Neural cell (in vitro differentiated cells): ENCODE results near the gene PTGIS. TPM values are rescaled to one million over a fixed set of nuclear protein-coding genes. Genes with fewer than 3 reads are reported as not detected.
A peak's percentile ranks its signal among the peaks of the same experiment; 100 is the strongest.

Experiments
- H2AFZ ChIP-seq: fragments of 200-600, 300-800 bp; sonication (generic), shearing (Covaris generic); 2 replicates; pipeline ENCODE4 v1.6.0; 2014; ENCODE audit warnings: low read depth, mild to moderate bottlenecking, antibody characterized with exemption, low read length, moderate library complexity
- H3F3A ChIP-seq: fragments of 200-600 bp; shearing (Covaris generic); 2 replicates; pipeline ENCODE4 v1.6.1; 2016; ENCODE audit warnings: mild to moderate bottlenecking, moderate library complexity, mixed read lengths, antibody characterized with exemption, low read length; ENCODE audit not compliant: insufficient read depth, poor library complexity, severe bottlenecking
- H3K27ac ChIP-seq: fragments of 200-600, 300-800 bp; sonication (generic), shearing (Covaris generic); 2 replicates; pipeline ENCODE4 v1.5.1; 2014; ENCODE audit warnings: mild to moderate bottlenecking, low read length, moderate library complexity
- H3K27me3 ChIP-seq: fragments of 300-800, 200-600 bp; sonication (generic), shearing (Covaris generic); 2 replicates; pipeline ENCODE4 v1.6.0; 2014; ENCODE audit warnings: mild to moderate bottlenecking, low read depth, low read length, moderate library complexity; ENCODE audit not compliant: insufficient read depth
- H3K36me3 ChIP-seq: fragments of 300-800, 200-600 bp; sonication (generic), shearing (Covaris generic); 2 replicates; pipeline ENCODE4 v1.5.1; 2014; ENCODE audit warnings: mild to moderate bottlenecking, antibody characterized with exemption, low read length, moderate library complexity; ENCODE audit not compliant: insufficient read depth
- H3K4me2 ChIP-seq: fragments of 300-800, 200-600 bp; sonication (generic), shearing (Covaris generic); 2 replicates; pipeline ENCODE4 v1.6.0; 2014; ENCODE audit warnings: mild to moderate bottlenecking, low read length
- H3K4me3 ChIP-seq: fragments of 300-800, 200-600 bp; sonication (generic), shearing (Covaris generic); 2 replicates; pipeline ENCODE4 v1.5.1; 2014; ENCODE audit warnings: mild to moderate bottlenecking, low read length, moderate library complexity
- H3K79me2 ChIP-seq: fragments of 200-600 bp; shearing (Covaris generic); replicated peaks from 2 replicates; pipeline ENCODE4 v1.6.0; 2014; ENCODE audit warnings: mild to moderate bottlenecking, low read length, moderate library complexity; ENCODE audit not compliant: insufficient read depth
- H3K9ac ChIP-seq: fragments of 300-800, 200-600 bp; sonication (generic), shearing (Covaris generic); 2 replicates; pipeline ENCODE4 v1.6.1; 2016; ENCODE audit warnings: mild to moderate bottlenecking, low read length, mixed read lengths
- H3K9me2 ChIP-seq: fragments of 200-600 bp; shearing (Covaris generic); 2 replicates; pipeline ENCODE4 v1.6.1; 2016; ENCODE audit warnings: mild to moderate bottlenecking, low read length, mixed read lengths; ENCODE audit not compliant: insufficient read depth
- H3K9me3 ChIP-seq: fragments of 200-600, 300-800 bp; sonication (generic), shearing (Covaris generic); 2 replicates; pipeline ENCODE4 v1.6.1; 2016; ENCODE audit warnings: mild to moderate bottlenecking, mixed run types, low read length, moderate library complexity, mixed read lengths
- H4K20me1 ChIP-seq: fragments of 200-600 bp; shearing (Covaris generic); 2 replicates; pipeline ENCODE4 v1.6.1; 2016; ENCODE audit warnings: mild to moderate bottlenecking, mixed run types; ENCODE audit not compliant: insufficient read depth
- MXI1 ChIP-seq: fragments of 450-650 bp; conservative IDR thresholded peaks from 2 replicates; pipeline ENCODE4 v1.6.1; 2014; ENCODE audit warnings: antibody characterized with exemption, mild to moderate bottlenecking; ENCODE audit not compliant: poor library complexity, severe bottlenecking
- RAD21 ChIP-seq: fragments of 450-650 bp; conservative IDR thresholded peaks from 2 replicates; pipeline ENCODE4 v1.6.1; 2014; ENCODE audit warnings: antibody characterized with exemption, mild to moderate bottlenecking, moderate library complexity
- SMC3 ChIP-seq: fragments of 450-650 bp; conservative IDR thresholded peaks from 2 replicates; pipeline ENCODE4 v1.6.1; 2014; ENCODE audit warnings: antibody characterized with exemption, mild to moderate bottlenecking, moderate library complexity; ENCODE audit not compliant: poor library complexity
- TAF1 ChIP-seq: IDR thresholded peaks from 2 replicates; pipeline ENCODE4 v1.6.1; 2012; ENCODE audit warnings: low read depth
- polyA plus RNA-seq: library from polyadenylated mRNA; depleted of rRNA; stranded (reverse); fragments of >200 nt; gene quantifications from 2 replicates; pipeline ENCODE4 v1.2.3, GENCODE V29; 2014
- TF ChIP-seq, protein P1 (sequence below): fragments of 450-650 bp; IDR thresholded peaks from 2 replicates; pipeline ENCODE4 v1.5.1; 2014; ENCODE audit warnings: antibody characterized with exemption, mild to moderate bottlenecking, moderate library complexity; ENCODE audit not compliant: poor library complexity, severe bottlenecking
- TF ChIP-seq, protein P2 (sequence below): IDR thresholded peaks from 2 replicates; pipeline ENCODE4 v1.6.1; 2012; ENCODE audit warnings: borderline replicate concordance

The PTGIS gene
- polyA plus RNA-seq, 1 donor from 2014 or later = 3.2 TPM

DNA sequence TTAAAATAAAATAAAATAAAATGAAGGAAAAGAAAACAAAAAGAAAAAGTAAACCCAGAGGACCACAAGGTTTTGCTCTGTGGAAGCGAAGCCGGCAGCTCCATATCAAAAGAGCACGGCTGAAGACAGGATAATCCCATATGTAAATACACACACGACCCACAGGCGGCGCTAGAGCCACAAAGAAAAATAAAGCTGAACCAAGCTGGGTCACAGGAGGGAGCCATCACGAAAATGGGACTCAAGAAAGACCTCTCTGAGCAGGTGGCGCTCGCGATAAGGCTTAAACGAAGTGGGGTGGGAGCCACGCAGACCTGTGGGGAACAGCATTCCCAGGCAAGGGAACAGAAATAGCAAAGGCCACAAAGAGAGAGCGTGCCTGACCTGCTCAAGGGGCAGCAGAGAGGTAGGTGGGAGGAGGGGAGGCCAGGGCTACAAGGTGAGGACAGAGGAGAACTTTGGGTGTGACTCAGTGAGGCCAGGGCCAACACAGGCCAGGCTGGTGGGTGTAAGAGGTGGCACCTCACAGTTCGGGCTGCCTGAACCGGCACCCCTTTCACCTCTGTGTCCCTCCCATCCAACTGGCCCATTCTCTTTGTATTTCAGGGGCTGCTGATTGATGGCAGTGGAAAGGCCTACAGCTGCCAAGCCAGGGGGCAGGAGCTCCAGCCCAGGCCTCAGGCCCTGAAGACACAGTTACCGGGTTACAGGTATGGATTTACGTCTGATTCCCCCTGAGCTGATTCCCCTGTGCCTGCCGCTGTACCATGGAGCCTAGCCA lies 26.0 kb downstream of the PTGIS start:
- TF ChIP-seq, protein P1, sequence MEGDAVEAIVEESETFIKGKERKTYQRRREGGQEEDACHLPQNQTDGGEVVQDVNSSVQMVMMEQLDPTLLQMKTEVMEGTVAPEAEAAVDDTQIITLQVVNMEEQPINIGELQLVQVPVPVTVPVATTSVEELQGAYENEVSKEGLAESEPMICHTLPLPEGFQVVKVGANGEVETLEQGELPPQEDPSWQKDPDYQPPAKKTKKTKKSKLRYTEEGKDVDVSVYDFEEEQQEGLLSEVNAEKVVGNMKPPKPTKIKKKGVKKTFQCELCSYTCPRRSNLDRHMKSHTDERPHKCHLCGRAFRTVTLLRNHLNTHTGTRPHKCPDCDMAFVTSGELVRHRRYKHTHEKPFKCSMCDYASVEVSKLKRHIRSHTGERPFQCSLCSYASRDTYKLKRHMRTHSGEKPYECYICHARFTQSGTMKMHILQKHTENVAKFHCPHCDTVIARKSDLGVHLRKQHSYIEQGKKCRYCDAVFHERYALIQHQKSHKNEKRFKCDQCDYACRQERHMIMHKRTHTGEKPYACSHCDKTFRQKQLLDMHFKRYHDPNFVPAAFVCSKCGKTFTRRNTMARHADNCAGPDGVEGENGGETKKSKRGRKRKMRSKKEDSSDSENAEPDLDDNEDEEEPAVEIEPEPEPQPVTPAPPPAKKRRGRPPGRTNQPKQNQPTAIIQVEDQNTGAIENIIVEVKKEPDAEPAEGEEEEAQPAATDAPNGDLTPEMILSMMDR = peak; percentile 56
- TF ChIP-seq TAF1 = no peak
- peak; percentile 45 for TF ChIP-seq RAD21
- peak; percentile 57 for TF ChIP-seq SMC3
- no peaks in the 10 kb centered on the region for H3K27me3 ChIP-seq
- H3K36me3 ChIP-seq = no peaks in the 10 kb centered on the region
- H3K4me2 ChIP-seq = no peak overlapping the region
- H3K4me3 ChIP-seq = no peak overlapping the region
- no peaks in the 10 kb centered on the region for H3K79me2 ChIP-seq
- H3K9me2 ChIP-seq = no peaks in the 10 kb centered on the region
- no peaks in the 10 kb centered on the region for H3K9me3 ChIP-seq
- H3K9ac ChIP-seq = no peak overlapping the region
- H3K27ac ChIP-seq = no peak overlapping the region
- no peaks in the 10 kb centered on the region for H3F3A ChIP-seq
- H2AFZ ChIP-seq = no peak overlapping the region
- no peaks in the 10 kb centered on the region for H4K20me1 ChIP-seq

DNA sequence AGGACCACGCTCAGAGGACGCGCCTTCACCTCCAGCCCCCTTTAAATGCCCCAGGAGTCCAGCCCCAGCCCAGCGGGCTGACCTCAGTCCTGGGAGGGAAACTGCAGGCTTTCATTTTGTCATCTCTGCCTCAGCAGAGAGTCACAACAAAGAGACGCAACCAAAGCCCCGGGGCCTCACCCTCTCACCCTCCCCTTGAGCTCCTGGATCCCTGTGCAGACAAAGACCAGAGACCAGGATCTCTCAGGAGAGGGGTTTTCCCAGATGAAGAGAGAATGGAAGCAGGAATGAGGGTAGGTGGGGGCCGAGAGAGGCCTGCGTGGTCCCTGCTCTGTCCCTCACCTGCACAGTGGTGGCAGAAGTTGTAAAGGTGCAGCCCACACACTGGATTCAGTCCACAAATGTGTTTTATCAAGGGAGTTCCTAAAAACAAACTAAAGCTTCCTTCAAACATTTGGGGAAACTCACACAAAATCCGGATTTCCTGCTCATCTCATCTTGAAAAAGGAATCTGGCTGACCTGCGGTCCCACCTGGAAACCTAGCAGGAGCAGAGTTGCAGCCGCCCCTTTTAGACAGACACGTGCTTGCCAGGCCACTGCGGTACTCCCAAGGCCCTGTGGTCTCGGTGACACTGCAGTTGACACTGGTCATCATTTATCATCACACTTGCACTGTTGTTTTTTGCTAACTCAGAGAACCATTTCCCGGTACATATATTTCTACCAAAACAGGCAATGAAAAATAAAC lies 27.1 kb downstream of the PTGIS start:
- H3K4me2 ChIP-seq = no peak overlapping the region
- H3K9ac ChIP-seq = no peak overlapping the region
- H3F3A ChIP-seq = no peaks in the 10 kb centered on the region
- no peaks in the 10 kb centered on the region for H3K27me3 ChIP-seq
- no peaks in the 10 kb centered on the region for H3K9me3 ChIP-seq
- H2AFZ ChIP-seq = no peak overlapping the region
- no peak overlapping the region for H3K4me3 ChIP-seq
- H3K79me2 ChIP-seq = no peaks in the 10 kb centered on the region
- H3K9me2 ChIP-seq = no peaks in the 10 kb centered on the region
- H3K27ac ChIP-seq = no peak overlapping the region
- TF ChIP-seq TAF1 (no peak), SMC3 (no peak)
- no peaks in the 10 kb centered on the region for H4K20me1 ChIP-seq
- no peaks in the 10 kb centered on the region for H3K36me3 ChIP-seq

DNA sequence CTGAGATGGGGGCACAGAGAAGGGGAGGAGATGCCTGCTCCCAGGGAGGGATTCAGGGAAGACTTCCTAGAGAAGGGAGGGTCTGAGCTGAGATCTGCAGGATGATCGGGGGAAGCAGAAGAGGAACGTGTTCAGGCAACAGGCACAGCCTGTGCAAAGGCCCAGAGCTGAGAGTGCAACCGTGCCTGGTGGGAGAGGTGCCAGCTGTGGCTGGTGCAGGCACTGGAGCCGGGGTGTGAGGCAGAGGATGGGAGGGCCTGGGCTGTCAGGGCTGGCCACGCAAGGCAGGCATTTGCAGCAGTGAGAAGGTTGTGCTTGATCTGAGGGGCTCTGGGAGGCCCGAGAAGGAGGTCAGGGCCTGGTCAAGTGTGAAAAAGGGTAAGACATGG lies 27.7 kb downstream of the PTGIS start:
- Histone ChIP-seq H3K9me3 (no peaks in the 10 kb centered on the region), H3K9ac (no peak overlapping the region), H3K4me2 (no peak overlapping the region), H3K27me3 (no peaks in the 10 kb centered on the region), H3K36me3 (no peaks in the 10 kb centered on the region), H3K4me3 (no peak overlapping the region), H2AFZ (no peak overlapping the region), H3K9me2 (no peaks in the 10 kb centered on the region), H4K20me1 (no peaks in the 10 kb centered on the region), H3K79me2 (no peaks in the 10 kb centered on the region), H3F3A (no peaks in the 10 kb centered on the region), H3K27ac (no peak overlapping the region)
- TF ChIP-seq MXI1 (no peak), SMC3 (no peak)
- TF ChIP-seq, protein P2, sequence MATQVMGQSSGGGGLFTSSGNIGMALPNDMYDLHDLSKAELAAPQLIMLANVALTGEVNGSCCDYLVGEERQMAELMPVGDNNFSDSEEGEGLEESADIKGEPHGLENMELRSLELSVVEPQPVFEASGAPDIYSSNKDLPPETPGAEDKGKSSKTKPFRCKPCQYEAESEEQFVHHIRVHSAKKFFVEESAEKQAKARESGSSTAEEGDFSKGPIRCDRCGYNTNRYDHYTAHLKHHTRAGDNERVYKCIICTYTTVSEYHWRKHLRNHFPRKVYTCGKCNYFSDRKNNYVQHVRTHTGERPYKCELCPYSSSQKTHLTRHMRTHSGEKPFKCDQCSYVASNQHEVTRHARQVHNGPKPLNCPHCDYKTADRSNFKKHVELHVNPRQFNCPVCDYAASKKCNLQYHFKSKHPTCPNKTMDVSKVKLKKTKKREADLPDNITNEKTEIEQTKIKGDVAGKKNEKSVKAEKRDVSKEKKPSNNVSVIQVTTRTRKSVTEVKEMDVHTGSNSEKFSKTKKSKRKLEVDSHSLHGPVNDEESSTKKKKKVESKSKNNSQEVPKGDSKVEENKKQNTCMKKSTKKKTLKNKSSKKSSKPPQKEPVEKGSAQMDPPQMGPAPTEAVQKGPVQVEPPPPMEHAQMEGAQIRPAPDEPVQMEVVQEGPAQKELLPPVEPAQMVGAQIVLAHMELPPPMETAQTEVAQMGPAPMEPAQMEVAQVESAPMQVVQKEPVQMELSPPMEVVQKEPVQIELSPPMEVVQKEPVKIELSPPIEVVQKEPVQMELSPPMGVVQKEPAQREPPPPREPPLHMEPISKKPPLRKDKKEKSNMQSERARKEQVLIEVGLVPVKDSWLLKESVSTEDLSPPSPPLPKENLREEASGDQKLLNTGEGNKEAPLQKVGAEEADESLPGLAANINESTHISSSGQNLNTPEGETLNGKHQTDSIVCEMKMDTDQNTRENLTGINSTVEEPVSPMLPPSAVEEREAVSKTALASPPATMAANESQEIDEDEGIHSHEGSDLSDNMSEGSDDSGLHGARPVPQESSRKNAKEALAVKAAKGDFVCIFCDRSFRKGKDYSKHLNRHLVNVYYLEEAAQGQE = no peak
